Spleen (tissue), 11 donors: ENCODE measurements around the gene UCP3. TPM values are rescaled to one million over a fixed set of nuclear protein-coding genes. Genes with fewer than 3 reads are reported as not detected.

Experiments used
- DNase-seq: peaks from one replicate; pipeline ENCODE4 v3.0.0-alpha.2; 2020
- H3K27ac ChIP-seq, 8 donors: fragments of 200-600 bp; sonication (generic) in 7 of 8; 1 replicate in 4 of 8; 2 replicates in 4 of 8; pipeline versions ENCODE4 v1.5.0 to v1.8.0; 2016 to 2021; ENCODE audit warnings: inconsistent platforms in 4 of 8, mild to moderate bottlenecking in 4 of 8, moderate library complexity in 1 of 8
- H3K27me3 ChIP-seq, 7 donors: fragments of 200-600 bp; sonication (generic) in 6 of 7; replicated peaks in 1 of 7; 1 replicate in 4 of 7; 2 replicates in 3 of 7; pipeline versions ENCODE4 v1.5.0 to v1.8.0; 2016 to 2021; ENCODE audit warnings: inconsistent platforms in 3 of 7, mild to moderate bottlenecking in 1 of 7
- H3K36me3 ChIP-seq, 6 donors: fragments of 200-600 bp; sonication (generic) in 5 of 6; 1 replicate in 4 of 6; 2 replicates in 2 of 6; pipeline versions ENCODE4 v1.5.0 to v1.8.0; 2016 to 2021; ENCODE audit warnings: inconsistent platforms in 2 of 6
- H3K4me1 ChIP-seq, 6 donors: fragments of 200-600 bp; sonication (generic) in 5 of 6; 1 replicate in 3 of 6; 2 replicates in 3 of 6; pipeline versions ENCODE4 v1.5.0 to v1.8.0; 2016 to 2021; ENCODE audit warnings: inconsistent platforms in 3 of 6
- H3K4me3 ChIP-seq, 8 donors: fragments of 200-600 bp; sonication (generic) in 7 of 8; 1 replicate in 4 of 8; 2 replicates in 4 of 8; pipeline versions ENCODE4 v1.5.0 to v1.8.0; 2016 to 2021; ENCODE audit warnings: inconsistent platforms in 4 of 8, mild to moderate bottlenecking in 4 of 8, moderate library complexity in 2 of 8
- H3K9me3 ChIP-seq, 8 donors: fragments of 200-600 bp; sonication (generic) in 7 of 8; 1 replicate in 4 of 8; 2 replicates in 4 of 8; pipeline versions ENCODE4 v1.5.0 to v1.8.0; 2016 to 2021; ENCODE audit warnings: inconsistent platforms in 4 of 8
- POLR2A ChIP-seq, 3 donors: fragments of 450-650 bp; IDR thresholded peaks; one replicate each; pipeline ENCODE4 v1.5.1; 2017; ENCODE audit warnings: antibody characterized with exemption in 3 of 3, mild to moderate bottlenecking in 1 of 3
- POLR2AphosphoS5 ChIP-seq, 3 donors: sonication (generic); formaldehyde crosslinking; IDR thresholded peaks; one replicate each; pipeline ENCODE4 v1.5.1; 2017; ENCODE audit warnings: antibody characterized with exemption in 3 of 3
- WGBS, 5 donors: extraction: QIAGEN DNeasy Blood & Tissue Kit in 3 of 5; methylation state at CpG; one replicate each; pipeline versions ENCODE4 v1.1.5 to v1.1.7; 2013 to 2018; 5-methylcytosine and 5-hydroxymethylcytosine counted together
- intact Hi-C: fragments of 100-400 bp; cut with DNase I; formaldehyde crosslinking; loops from one replicate; pipeline ENCODE4 v1.15.0; 2023; ENCODE audit warnings: low total_unique reads
- polyA plus RNA-seq, 3 donors: library from polyadenylated mRNA; stranded (reverse); fragments of 200-250 nt; gene quantifications; one replicate each; pipeline ENCODE4 v1.2.1, GENCODE V29; 2013
- total RNA-seq, 7 donors: library from RNA; depleted of rRNA in 3 of 7; stranded (reverse); fragments of >200 nt in 3 of 7; fragmentation: NEBNext Ultra II Directional in 4 of 7; extraction: Animal tissue kit (Norgen Biotek cat#: 25700) in 4 of 7; gene quantifications; one replicate each; pipeline versions ENCODE4 v1.1.0 to v1.2.1, GENCODE V29; 2016 to 2021
- TF ChIP-seq, protein P1 (sequence below), 11 experiments: fragments of 200-600 bp in 7 of 11; fragments of 450-650 bp in 4 of 11; sonication (generic) in 4 of 11; IDR thresholded peaks in 8 of 11; conservative IDR thresholded peaks in 3 of 11; 1 replicate in 7 of 11; 2 replicates in 4 of 11; pipeline versions ENCODE4 v1.4.0 to v1.8.0; 2016 to 2021; ENCODE audit warnings: antibody characterized with exemption in 11 of 11, inconsistent platforms in 4 of 11, mild to moderate bottlenecking in 1 of 11
- donor health status: healthy with polysubstance abuse.
- donor health status: DM: no; HTN: no; CAD: no; lungs with moderate emphysema.
- donor health status: DM: no; HTN: no; CAD: no.
- donor health status: Bipolar disorder and iron deficiency.
- donor health status: healthy.
- donor health status: DM: no; HTN: no; CAD: no.
- donor health status: DM: yes; HTN: yes; CAD: no.

UCP3 gene
- total and polyA plus RNA-seq, 10 donors: 0.68 to 7.1 (median 4.2) TPM

DNA sequence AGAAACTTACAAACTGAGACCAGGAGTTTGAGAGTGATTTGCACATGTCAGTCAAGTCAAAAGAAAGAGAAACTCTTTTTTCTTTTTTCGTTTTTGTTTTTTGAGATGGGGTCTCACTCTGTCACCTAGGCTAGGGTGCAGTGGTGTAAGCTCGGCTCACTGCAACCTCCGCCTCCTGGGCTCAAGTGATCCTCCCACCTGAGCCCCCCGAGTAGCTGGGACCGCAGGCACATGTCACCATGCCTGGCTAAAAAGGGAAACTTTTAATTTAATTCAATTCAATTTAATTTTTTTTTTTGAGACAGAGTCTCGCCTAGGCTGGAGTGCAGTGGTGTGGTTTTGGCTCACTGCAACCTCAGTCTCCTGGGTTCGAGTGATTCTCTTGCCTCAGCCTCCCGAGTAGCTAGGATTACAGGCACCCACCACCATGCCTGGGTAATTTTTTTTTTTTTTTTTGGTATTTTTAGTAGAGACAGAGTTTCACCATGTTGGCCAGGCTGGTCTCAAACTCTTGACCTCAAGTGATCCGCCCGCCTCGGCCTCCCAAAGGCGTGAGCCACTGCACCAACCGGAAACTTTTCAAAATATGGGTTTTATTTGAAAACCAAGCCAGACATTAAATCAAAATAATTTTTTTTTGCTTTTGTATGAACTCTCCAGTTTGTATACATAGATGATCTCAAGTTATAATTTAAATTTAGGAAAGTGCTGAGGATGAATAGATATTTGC lies 9.9 kb downstream of the UCP3 start:
- DNase-seq: peak; percentile 42
- 90 to 95% (median 92%) methylated on average over 13 of the region's 13 CpGs for WGBS, 5 donors
- intact Hi-C loops: no loop called here

DNA sequence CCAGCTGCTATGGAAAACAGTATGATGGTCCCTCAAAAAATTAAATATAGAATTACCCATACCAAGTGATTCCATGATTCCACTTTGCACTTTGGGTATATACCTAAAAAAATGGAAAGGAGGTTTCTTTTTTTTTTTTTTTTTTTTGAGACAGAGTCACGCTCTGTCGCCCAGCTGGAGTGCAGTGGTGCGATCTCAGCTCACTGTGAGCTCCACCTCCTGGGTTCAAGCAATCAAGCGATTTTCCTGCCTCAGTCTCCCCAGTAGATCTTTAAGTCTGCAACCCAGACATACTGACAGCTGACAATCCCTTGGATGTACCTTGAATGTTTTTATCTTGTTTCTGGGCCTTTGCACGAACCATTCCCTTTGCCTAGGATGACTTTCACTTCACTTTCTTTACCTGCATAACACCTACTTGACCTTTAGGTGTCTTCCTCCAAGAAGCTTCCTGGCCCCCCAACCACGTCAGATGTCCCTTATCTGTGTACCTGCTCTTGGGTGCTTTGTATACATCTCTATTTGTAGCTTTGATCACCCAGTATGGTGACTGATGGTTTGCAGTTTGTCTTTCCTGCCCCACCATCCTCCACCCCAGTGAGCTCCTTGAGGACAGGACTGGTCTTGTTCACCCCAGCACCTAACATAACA lies 11.6 kb downstream of the UCP3 start:
- H3K4me3 ChIP-seq: no peak overlapping the region
- H3K36me3 ChIP-seq: peaks cover 0 to 22% (median 0%) of the 10 kb centered on the region in 6 donors
- peaks cover 0 to 70% (median 35%) of the 10 kb centered on the region in 6 donors for H3K4me1 ChIP-seq
- intact Hi-C loops: no loop called here
- H3K27ac ChIP-seq: peak overlapping the region in 4 of 8 donors; percentile 62 to 86 (median 76)
- H3K27me3 ChIP-seq: no peaks in the 10 kb centered on the region
- DNase-seq: peak; percentile 45
- WGBS, 5 donors: 60 to 79% (median 68%) methylated on average over 6 of the region's 6 CpGs
- no peaks in the 10 kb centered on the region for H3K9me3 ChIP-seq
- TF ChIP-seq POLR2AphosphoS5 (IDR thresholded peaks at IDR 0.05): no peak
- no peak for TF ChIP-seq POLR2A (IDR thresholded peaks at IDR 0.05)
- TF ChIP-seq, protein P1, sequence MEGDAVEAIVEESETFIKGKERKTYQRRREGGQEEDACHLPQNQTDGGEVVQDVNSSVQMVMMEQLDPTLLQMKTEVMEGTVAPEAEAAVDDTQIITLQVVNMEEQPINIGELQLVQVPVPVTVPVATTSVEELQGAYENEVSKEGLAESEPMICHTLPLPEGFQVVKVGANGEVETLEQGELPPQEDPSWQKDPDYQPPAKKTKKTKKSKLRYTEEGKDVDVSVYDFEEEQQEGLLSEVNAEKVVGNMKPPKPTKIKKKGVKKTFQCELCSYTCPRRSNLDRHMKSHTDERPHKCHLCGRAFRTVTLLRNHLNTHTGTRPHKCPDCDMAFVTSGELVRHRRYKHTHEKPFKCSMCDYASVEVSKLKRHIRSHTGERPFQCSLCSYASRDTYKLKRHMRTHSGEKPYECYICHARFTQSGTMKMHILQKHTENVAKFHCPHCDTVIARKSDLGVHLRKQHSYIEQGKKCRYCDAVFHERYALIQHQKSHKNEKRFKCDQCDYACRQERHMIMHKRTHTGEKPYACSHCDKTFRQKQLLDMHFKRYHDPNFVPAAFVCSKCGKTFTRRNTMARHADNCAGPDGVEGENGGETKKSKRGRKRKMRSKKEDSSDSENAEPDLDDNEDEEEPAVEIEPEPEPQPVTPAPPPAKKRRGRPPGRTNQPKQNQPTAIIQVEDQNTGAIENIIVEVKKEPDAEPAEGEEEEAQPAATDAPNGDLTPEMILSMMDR (IDR thresholded peaks at IDR 0.05 in 8 of 11, conservative IDR thresholded peaks at IDR 0.05 in 3 of 11): no peak

More for the DNA sequence above, 9.9 kb downstream of the UCP3 start:
- Histone ChIP-seq H3K9me3 (no peaks in the 10 kb centered on the region), H3K4me1 (peaks cover 0 to 56% (median 33%) of the 10 kb centered on the region in 6 donors), H3K36me3 (peaks cover 0 to 39% (median 15%) of the 10 kb centered on the region in 6 donors), H3K27ac (no peak overlapping the region), H3K4me3 (no peak overlapping the region), H3K27me3 (no peaks in the 10 kb centered on the region)
- TF ChIP-seq POLR2AphosphoS5 (IDR thresholded peaks at IDR 0.05) (no peak), POLR2A (IDR thresholded peaks at IDR 0.05) (no peak)
- TF ChIP-seq, protein P1 (IDR thresholded peaks at IDR 0.05 in 8 of 11, conservative IDR thresholded peaks at IDR 0.05 in 3 of 11): no peak

DNA sequence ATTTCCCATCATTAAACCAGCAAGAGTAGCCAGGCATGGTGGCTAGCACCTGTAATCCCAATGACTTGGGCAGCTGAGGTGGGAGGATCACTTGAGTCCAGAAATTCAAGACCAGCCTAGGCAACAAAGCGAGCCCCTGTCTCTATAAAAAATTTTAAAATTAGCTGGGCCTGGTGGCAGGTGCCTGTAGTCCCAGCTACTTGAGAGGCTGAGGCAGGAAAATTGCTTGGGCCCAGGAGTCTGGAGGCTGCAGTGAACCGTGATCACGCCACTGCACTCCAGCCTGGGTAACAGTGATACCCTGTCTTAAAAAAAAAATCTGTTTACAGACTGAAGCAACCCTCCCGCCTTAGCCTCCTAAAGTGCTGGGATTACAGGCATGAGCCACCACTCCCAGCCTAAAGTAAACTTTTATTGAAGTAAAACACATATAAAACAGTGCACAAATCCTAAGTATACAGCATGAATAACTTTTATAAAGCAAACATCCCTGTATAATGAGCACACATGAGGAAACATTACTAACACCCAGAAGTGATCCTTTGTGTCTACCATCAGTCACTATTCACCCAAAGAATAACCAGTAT lies 12.6 kb downstream of the UCP3 start:
- Histone ChIP-seq H3K9me3 (no peaks in the 10 kb centered on the region), H3K4me3 (no peak overlapping the region), H3K4me1 (peaks cover 0 to 79% (median 44%) of the 10 kb centered on the region in 6 donors), H3K27me3 (no peaks in the 10 kb centered on the region), H3K36me3 (peaks cover 0 to 13% (median 0%) of the 10 kb centered on the region in 6 donors), H3K27ac (peak overlapping the region; percentile 16 to 86 (median 68))
- no peak for TF ChIP-seq POLR2AphosphoS5 (IDR thresholded peaks at IDR 0.05)
- TF ChIP-seq POLR2A (IDR thresholded peaks at IDR 0.05): no peak
- peak; percentile 45 for DNase-seq
- intact Hi-C loops: no loop called here
- WGBS, 5 donors: 72 to 83% (median 78%) methylated on average over 4 of the region's 4 CpGs

DNA sequence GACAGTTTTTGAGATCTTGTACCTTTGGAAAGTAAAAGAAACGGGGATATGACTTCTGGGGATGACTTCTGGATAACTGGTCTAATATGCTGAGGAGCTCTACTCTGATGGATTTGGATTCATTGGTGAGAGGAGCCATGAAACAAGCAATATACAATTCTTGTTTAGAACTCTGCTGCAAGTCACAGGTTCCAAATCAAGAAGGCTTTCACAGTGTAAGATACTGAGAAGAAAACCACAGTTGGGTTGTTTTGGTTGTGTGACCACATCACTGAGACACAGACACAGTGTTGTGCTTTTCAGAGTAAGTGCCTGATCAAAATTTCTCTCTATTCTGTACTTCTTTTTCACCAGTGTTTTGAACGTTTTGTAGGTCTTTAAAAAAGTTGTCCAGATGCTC lies 13.2 kb downstream of the UCP3 start:
- TF ChIP-seq POLR2AphosphoS5 (IDR thresholded peaks at IDR 0.05): no peak
- TF ChIP-seq, protein P1 (IDR thresholded peaks at IDR 0.05 in 8 of 11, conservative IDR thresholded peaks at IDR 0.05 in 3 of 11): no peak
- TF ChIP-seq POLR2A (IDR thresholded peaks at IDR 0.05): no peak
- intact Hi-C loops: no loop called here
- peak overlapping the region; percentile 17 to 86 (median 68) for H3K27ac ChIP-seq

More for the DNA sequence above, 13.2 kb downstream of the UCP3 start:
- no peaks in the 10 kb centered on the region for H3K27me3 ChIP-seq
- 57 to 69% (median 64%) methylated on average over 2 of the region's 2 CpGs for WGBS, 5 donors
- DNase-seq: no peak
- H3K4me3 ChIP-seq: peak overlapping the region in 1 of 8 donors; percentile 34
- peaks cover 0 to 7% (median 0%) of the 10 kb centered on the region in 6 donors for H3K36me3 ChIP-seq
- peaks cover 0 to 84% (median 48%) of the 10 kb centered on the region in 6 donors for H3K4me1 ChIP-seq
- H3K9me3 ChIP-seq: no peaks in the 10 kb centered on the region
